ENCODE measurements around the gene LDAF1. TPM values are rescaled to one million over a fixed set of nuclear protein-coding genes. Genes with fewer than 3 reads are reported as not detected.

The LDAF1 gene
- total and polyA plus RNA-seq, 10 of the 15 experiments (the other 5 are each of a cell fraction or from before 2014, with no cell fraction given) = 4.6 to 21.4 (median 6.6) TPM

GRCh38 chr16:21163576-21163975 is 5.1 kb downstream of the LDAF1 start:
- no peak for ATAC-seq
- SMC1A ChIA-PET (ENCODE audit: uncharacterized antibody, unreplicated experiment) = no interaction called here
- H2AFZ ChIP-seq (ENCODE audit: control insufficient read depth, low read depth, low read length) = no peak overlapping the region
- RAD21 ChIA-PET (ENCODE audit: unreplicated experiment) = no interaction called here
- DNase-seq (ENCODE audit: low read depth, low spot score) = no peak
- intact Hi-C loops (cut with micrococcal nuclease; ENCODE audit: unreplicated experiment) (no loop called here), in situ Hi-C loops (cut with MboI) (no loop called here)
- no peak overlapping the region for H3K27ac ChIP-seq (ENCODE audit: control insufficient read depth, insufficient read depth)
- FAIRE-seq = no peak
- no peak overlapping the region for H3K4me3 ChIP-seq
- POLR2A ChIA-PET = no interaction called here
- H3K9me3 ChIP-seq (replicated peaks; ENCODE audit: control insufficient read depth, insufficient read depth, low read length) = no peaks in the 10 kb centered on the region
- peaks cover 4% of the 10 kb centered on the region; the same call in 1 of the 2 replicates for H3K4me1 ChIP-seq (ENCODE audit: control insufficient read depth, insufficient read depth, low read length)
- no peak for TF ChIP-seq TBL1XR1 (IDR thresholded peaks at IDR 0.05; ENCODE audit: low read depth, low read length)
- no peak for TF ChIP-seq POU2F2 (IDR thresholded peaks at IDR 0.05; ENCODE audit: borderline replicate concordance, low read depth, low read length)
- no TSS peak for BruUV-seq (replicated peaks)
- no peak overlapping the region for H3K9ac ChIP-seq (ENCODE audit: control insufficient read depth, insufficient read depth, low read length)
- H3K4me2 ChIP-seq (ENCODE audit: control insufficient read depth, insufficient read depth) = no peak overlapping the region
- 80% methylated on average over 4 of the region's 4 CpGs for whole genome bisulfite sequencing (ENCODE audit: insufficient coverage, insufficient replicate concordance, low lambda C conversion rate, missing lambda C conversion rate)
- H3K27me3 ChIP-seq (replicated peaks in 1 of 2; ENCODE audit: control insufficient read depth in 2 of 2, insufficient read depth in 2 of 2, low read length in 1 of 2) = no peaks in the 10 kb centered on the region
- no peaks in the 10 kb centered on the region; a peak in 3 of 4 replicates for H3K36me3 ChIP-seq (ENCODE audit: control insufficient read depth in 2 of 2, insufficient read depth in 2 of 2, low read length in 1 of 2)
- no peaks in the 10 kb centered on the region for H4K20me1 ChIP-seq (ENCODE audit: control insufficient read depth, insufficient read depth)
- CTCF ChIA-PET = interaction anchor here (0.5 to 1.4 kb wide), 3 partner anchors 8 to 16 kb away, joined by 3 to 5 read pairs (median 5); no protein-coding TSS in a partner anchor
- H3K79me2 ChIP-seq (ENCODE audit: control insufficient read depth, insufficient read depth, low read length) = peaks cover 3% of the 10 kb centered on the region

- RAD21 ChIA-PET (ENCODE audit: unreplicated experiment) = no interaction called here
- Histone ChIP-seq H3K4me2 (ENCODE audit: control insufficient read depth, insufficient read depth) (no peak overlapping the region), H4K20me1 (ENCODE audit: control insufficient read depth, insufficient read depth) (no peaks in the 10 kb centered on the region), H3K27ac (ENCODE audit: control insufficient read depth, insufficient read depth) (no peak overlapping the region), H3K4me1 (ENCODE audit: control insufficient read depth, insufficient read depth, low read length) (no peaks in the 10 kb centered on the region), H3K27me3 (replicated peaks in 1 of 2; ENCODE audit: control insufficient read depth in 2 of 2, insufficient read depth in 2 of 2, low read length in 1 of 2) (no peaks in the 10 kb centered on the region), H3K36me3 (ENCODE audit: control insufficient read depth in 2 of 2, insufficient read depth in 2 of 2, low read length in 1 of 2) (no peaks in the 10 kb centered on the region; a peak in 3 of 4 replicates), H3K4me3 (no peak overlapping the region), H3K9ac (ENCODE audit: control insufficient read depth, insufficient read depth, low read length) (no peak overlapping the region), H2AFZ (ENCODE audit: control insufficient read depth, low read depth, low read length) (no peak overlapping the region), H3K9me3 (replicated peaks; ENCODE audit: control insufficient read depth, insufficient read depth, low read length) (no peaks in the 10 kb centered on the region), H3K79me2 (ENCODE audit: control insufficient read depth, insufficient read depth, low read length) (no peaks in the 10 kb centered on the region)
- TF ChIP-seq BHLHE40 (IDR thresholded peaks at IDR 0.05; ENCODE audit: borderline replicate concordance in 1 of 2, low read depth in 2 of 2, low read length in 1 of 2) = no peak
- TF ChIP-seq FOS (IDR thresholded peaks at IDR 0.05; ENCODE audit: borderline replicate concordance, extremely low read depth, insufficient read length) = no peak
- POLR2A ChIA-PET = no interaction called here
- CTCF ChIA-PET = no interaction called here
- no TSS peak for BruUV-seq (replicated peaks)
- WGBS (ENCODE audit: insufficient coverage, insufficient replicate concordance, low lambda C conversion rate, missing lambda C conversion rate) = 94% methylated on average over 7 of the region's 7 CpGs
- in situ Hi-C loops (cut with MboI) = no loop called here
- DNase-seq (ENCODE audit: low read depth, low spot score) (no peak), ATAC-seq (no peak), FAIRE-seq (no peak)
- SMC1A ChIA-PET (ENCODE audit: uncharacterized antibody, unreplicated experiment) = interaction anchor here (1.7 kb wide), 1 partner anchor 9 kb away, joined by 4 read pairs; no protein-coding TSS in a partner anchor
- intact Hi-C loops (cut with micrococcal nuclease; ENCODE audit: unreplicated experiment) = no loop called here
These were observed 6.2 kb downstream of the LDAF1 start for GRCh38 chr16:21164521-21165168.
